HEK293 (cell line): ENCODE results near the gene RBCK1.

Experiments used
- GFI1B ChIP-seq: fragments of 450-650 bp; formaldehyde crosslinking; IDR thresholded peaks from 2 replicates; pipeline ENCODE4 v1.5.1; 2016; ENCODE audit warnings: missing biosample characterization, missing genetic modification characterization
- HOXD13 ChIP-seq: sonication (generic); formaldehyde crosslinking; IDR thresholded peaks from 2 replicates; pipeline ENCODE4 v1.8.0; 2022; ENCODE audit warnings: missing genetic modification reagents, borderline replicate concordance
- KLF1 ChIP-seq: fragments of 450-650 bp; formaldehyde crosslinking; IDR thresholded peaks from 2 replicates; pipeline ENCODE4 v1.5.1; 2016; ENCODE audit warnings: missing biosample characterization, missing genetic modification characterization
- PRDM1 ChIP-seq: fragments of 450-650 bp; formaldehyde crosslinking; IDR thresholded peaks from 2 replicates; pipeline ENCODE4; 2016; ENCODE audit warnings: missing biosample characterization, missing genetic modification characterization
- SCRT1 ChIP-seq: fragments of 450-650 bp; formaldehyde crosslinking; IDR thresholded peaks from 2 replicates; pipeline ENCODE4 v1.5.1; 2016; ENCODE audit warnings: missing biosample characterization, missing genetic modification characterization, borderline replicate concordance
- ZFP37 ChIP-seq: fragments of 450-650 bp; formaldehyde crosslinking; IDR thresholded peaks from 2 replicates; pipeline ENCODE4 v1.5.1; 2016; ENCODE audit warnings: missing biosample characterization, missing genetic modification characterization
- ZNF138 ChIP-seq: fragments of 450-650 bp; formaldehyde crosslinking; IDR thresholded peaks from 2 replicates; pipeline ENCODE4 v1.5.1; 2016; ENCODE audit warnings: missing biosample characterization, missing genetic modification characterization, borderline replicate concordance
- ZNF214 ChIP-seq: fragments of 450-650 bp; formaldehyde crosslinking; IDR thresholded peaks from 2 replicates; pipeline ENCODE4 v1.5.1; 2017; ENCODE audit warnings: missing biosample characterization, mild to moderate bottlenecking, missing genetic modification characterization, borderline replicate concordance
- ZNF24 ChIP-seq: fragments of 450-650 bp; formaldehyde crosslinking; IDR thresholded peaks from 2 replicates; pipeline ENCODE4 v1.5.1; 2016; ENCODE audit warnings: missing biosample characterization, missing genetic modification characterization
- ZNF266 ChIP-seq: fragments of 450-650 bp; formaldehyde crosslinking; IDR thresholded peaks from 2 replicates; pipeline ENCODE4 v1.5.1; 2016; ENCODE audit warnings: missing biosample characterization, missing genetic modification characterization, low read depth
- ZNF292 ChIP-seq: fragments of 450-650 bp; formaldehyde crosslinking; IDR thresholded peaks from 2 replicates; pipeline ENCODE4 v1.5.1; 2016; ENCODE audit warnings: low read depth, missing biosample characterization, missing genetic modification characterization, borderline replicate concordance
- ZNF391 ChIP-seq: fragments of 450-650 bp; formaldehyde crosslinking; IDR thresholded peaks from 2 replicates; pipeline ENCODE4 v1.5.1; 2016; ENCODE audit warnings: low read depth, missing biosample characterization, missing genetic modification characterization, borderline replicate concordance
- ZNF473 ChIP-seq: fragments of 450-650 bp; formaldehyde crosslinking; IDR thresholded peaks from 2 replicates; pipeline ENCODE4 v1.5.1; 2017; ENCODE audit warnings: missing biosample characterization, missing genetic modification characterization
- ZNF555 ChIP-seq: fragments of 450-650 bp; formaldehyde crosslinking; conservative IDR thresholded peaks from 2 replicates; pipeline ENCODE4 v1.5.1; 2017; ENCODE audit warnings: missing biosample characterization, mild to moderate bottlenecking, missing genetic modification characterization, inconsistent platforms
- ZNF621 ChIP-seq: fragments of 450-650 bp; formaldehyde crosslinking; IDR thresholded peaks from 2 replicates; pipeline ENCODE4 v1.5.1; 2017; ENCODE audit warnings: missing biosample characterization, missing genetic modification characterization
- ZNF658 ChIP-seq: fragments of 450-650 bp; formaldehyde crosslinking; IDR thresholded peaks from 2 replicates; pipeline ENCODE4; 2016; ENCODE audit warnings: missing biosample characterization, missing genetic modification characterization
- ZNF776 ChIP-seq: fragments of 450-650 bp; formaldehyde crosslinking; IDR thresholded peaks from 2 replicates; pipeline ENCODE4 v1.5.0; 2017; ENCODE audit warnings: missing biosample characterization, missing genetic modification characterization, borderline replicate concordance
- TF ChIP-seq, protein P1 (sequence below): fragments of 450-650 bp; formaldehyde crosslinking; IDR thresholded peaks from 2 replicates; pipeline ENCODE4 v1.5.1; 2016; ENCODE audit warnings: missing biosample characterization, missing genetic modification characterization
- TF ChIP-seq, protein P2 (sequence below): fragments of 450-650 bp; formaldehyde crosslinking; IDR thresholded peaks from 2 replicates; pipeline ENCODE4 v1.5.1; 2016; ENCODE audit warnings: missing biosample characterization, missing genetic modification characterization, borderline replicate concordance
- TF ChIP-seq, protein P3 (sequence below): fragments of 450-650 bp; formaldehyde crosslinking; IDR thresholded peaks from 2 replicates; pipeline ENCODE4 v1.5.1; 2017; ENCODE audit warnings: missing biosample characterization, missing genetic modification characterization
- TF ChIP-seq, protein P4 (sequence below): fragments of 450-650 bp; formaldehyde crosslinking; IDR thresholded peaks from 2 replicates; pipeline ENCODE4 v1.5.1; 2016; ENCODE audit warnings: missing biosample characterization, missing genetic modification characterization
- TF ChIP-seq, protein P5 (sequence below): fragments of 450-650 bp; formaldehyde crosslinking; IDR thresholded peaks from 2 replicates; pipeline ENCODE4 v1.5.1; 2016; ENCODE audit warnings: missing biosample characterization, missing genetic modification characterization
- TF ChIP-seq, protein P6 (sequence below): fragments of 450-650 bp; formaldehyde crosslinking; IDR thresholded peaks from 2 replicates; pipeline ENCODE4 v1.5.1; 2016; ENCODE audit warnings: missing biosample characterization, missing genetic modification characterization, borderline replicate concordance

Gene RBCK1

DNA sequence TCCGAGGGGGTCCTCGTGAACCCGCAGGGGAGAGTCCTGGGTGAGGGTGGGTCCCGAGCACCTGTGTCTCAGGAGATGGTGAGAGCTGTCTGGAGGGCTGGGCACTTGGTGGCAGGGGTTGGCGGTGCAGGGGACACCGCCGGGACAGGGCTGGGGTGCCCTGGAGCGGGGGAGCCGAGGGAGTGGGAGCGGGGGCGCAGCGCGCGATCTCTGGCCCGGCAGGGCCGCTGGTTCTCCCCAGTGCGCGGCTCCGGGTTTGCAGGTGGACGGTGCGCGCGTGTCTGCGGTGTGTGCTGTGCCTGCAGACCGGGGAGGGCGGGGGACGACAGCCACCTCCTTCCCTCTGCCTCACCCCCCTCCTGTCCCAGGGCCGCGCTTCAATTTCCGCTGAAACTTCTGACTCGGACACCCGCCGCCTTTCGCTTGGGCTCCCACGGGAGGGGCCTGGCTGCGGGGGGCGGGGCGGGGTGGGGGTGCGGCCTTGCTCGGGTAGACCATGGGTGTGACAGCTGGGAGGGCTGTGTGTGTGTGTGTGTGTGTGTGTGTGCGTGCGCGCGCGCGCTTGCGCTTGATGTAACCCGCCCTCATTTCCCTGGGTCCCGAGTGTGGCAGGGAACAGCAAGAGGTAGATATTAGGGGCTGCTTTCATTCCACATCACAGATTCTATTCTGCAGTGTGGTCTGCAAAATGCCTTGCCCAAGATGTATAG is 26.4 kb upstream of the RBCK1 start (continued):
- TF ChIP-seq, protein P1, sequence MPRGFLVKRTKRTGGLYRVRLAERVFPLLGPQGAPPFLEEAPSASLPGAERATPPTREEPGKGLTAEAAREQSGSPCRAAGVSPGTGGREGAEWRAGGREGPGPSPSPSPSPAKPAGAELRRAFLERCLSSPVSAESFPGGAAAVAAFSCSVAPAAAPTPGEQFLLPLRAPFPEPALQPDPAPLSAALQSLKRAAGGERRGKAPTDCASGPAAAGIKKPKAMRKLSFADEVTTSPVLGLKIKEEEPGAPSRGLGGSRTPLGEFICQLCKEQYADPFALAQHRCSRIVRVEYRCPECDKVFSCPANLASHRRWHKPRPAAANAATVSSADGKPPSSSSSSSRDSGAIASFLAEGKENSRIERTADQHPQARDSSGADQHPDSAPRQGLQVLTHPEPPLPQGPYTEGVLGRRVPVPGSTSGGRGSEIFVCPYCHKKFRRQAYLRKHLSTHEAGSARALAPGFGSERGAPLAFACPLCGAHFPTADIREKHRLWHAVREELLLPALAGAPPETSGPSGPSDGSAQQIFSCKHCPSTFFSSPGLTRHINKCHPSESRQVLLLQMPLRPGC (tag by site-specific recombination), result no peak
- no peak for TF ChIP-seq SCRT1 (tag by site-specific recombination)
- TF ChIP-seq ZNF138, result no peak
- TF ChIP-seq ZNF292 (tag by site-specific recombination), result no peak
- TF ChIP-seq KLF1 (tag by site-specific recombination), result peak; percentile 95
- no peak for TF ChIP-seq ZFP37 (tag by site-specific recombination)
- TF ChIP-seq, protein P2, sequence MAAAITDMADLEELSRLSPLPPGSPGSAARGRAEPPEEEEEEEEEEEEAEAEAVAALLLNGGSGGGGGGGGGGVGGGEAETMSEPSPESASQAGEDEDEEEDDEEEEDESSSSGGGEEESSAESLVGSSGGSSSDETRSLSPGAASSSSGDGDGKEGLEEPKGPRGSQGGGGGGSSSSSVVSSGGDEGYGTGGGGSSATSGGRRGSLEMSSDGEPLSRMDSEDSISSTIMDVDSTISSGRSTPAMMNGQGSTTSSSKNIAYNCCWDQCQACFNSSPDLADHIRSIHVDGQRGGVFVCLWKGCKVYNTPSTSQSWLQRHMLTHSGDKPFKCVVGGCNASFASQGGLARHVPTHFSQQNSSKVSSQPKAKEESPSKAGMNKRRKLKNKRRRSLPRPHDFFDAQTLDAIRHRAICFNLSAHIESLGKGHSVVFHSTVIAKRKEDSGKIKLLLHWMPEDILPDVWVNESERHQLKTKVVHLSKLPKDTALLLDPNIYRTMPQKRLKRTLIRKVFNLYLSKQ (tag by site-specific recombination), result no peak
- TF ChIP-seq, protein P3, sequence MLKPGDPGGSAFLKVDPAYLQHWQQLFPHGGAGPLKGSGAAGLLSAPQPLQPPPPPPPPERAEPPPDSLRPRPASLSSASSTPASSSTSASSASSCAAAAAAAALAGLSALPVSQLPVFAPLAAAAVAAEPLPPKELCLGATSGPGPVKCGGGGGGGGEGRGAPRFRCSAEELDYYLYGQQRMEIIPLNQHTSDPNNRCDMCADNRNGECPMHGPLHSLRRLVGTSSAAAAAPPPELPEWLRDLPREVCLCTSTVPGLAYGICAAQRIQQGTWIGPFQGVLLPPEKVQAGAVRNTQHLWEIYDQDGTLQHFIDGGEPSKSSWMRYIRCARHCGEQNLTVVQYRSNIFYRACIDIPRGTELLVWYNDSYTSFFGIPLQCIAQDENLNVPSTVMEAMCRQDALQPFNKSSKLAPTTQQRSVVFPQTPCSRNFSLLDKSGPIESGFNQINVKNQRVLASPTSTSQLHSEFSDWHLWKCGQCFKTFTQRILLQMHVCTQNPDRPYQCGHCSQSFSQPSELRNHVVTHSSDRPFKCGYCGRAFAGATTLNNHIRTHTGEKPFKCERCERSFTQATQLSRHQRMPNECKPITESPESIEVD (tag by site-specific recombination), result no peak
- TF ChIP-seq GFI1B, result no peak
- TF ChIP-seq HOXD13 (CRISPR knock-in tag), result no peak
- TF ChIP-seq, protein P4, sequence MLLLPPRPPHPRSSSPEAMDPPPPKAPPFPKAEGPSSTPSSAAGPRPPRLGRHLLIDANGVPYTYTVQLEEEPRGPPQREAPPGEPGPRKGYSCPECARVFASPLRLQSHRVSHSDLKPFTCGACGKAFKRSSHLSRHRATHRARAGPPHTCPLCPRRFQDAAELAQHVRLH, result no peak
- TF ChIP-seq, protein P5, sequence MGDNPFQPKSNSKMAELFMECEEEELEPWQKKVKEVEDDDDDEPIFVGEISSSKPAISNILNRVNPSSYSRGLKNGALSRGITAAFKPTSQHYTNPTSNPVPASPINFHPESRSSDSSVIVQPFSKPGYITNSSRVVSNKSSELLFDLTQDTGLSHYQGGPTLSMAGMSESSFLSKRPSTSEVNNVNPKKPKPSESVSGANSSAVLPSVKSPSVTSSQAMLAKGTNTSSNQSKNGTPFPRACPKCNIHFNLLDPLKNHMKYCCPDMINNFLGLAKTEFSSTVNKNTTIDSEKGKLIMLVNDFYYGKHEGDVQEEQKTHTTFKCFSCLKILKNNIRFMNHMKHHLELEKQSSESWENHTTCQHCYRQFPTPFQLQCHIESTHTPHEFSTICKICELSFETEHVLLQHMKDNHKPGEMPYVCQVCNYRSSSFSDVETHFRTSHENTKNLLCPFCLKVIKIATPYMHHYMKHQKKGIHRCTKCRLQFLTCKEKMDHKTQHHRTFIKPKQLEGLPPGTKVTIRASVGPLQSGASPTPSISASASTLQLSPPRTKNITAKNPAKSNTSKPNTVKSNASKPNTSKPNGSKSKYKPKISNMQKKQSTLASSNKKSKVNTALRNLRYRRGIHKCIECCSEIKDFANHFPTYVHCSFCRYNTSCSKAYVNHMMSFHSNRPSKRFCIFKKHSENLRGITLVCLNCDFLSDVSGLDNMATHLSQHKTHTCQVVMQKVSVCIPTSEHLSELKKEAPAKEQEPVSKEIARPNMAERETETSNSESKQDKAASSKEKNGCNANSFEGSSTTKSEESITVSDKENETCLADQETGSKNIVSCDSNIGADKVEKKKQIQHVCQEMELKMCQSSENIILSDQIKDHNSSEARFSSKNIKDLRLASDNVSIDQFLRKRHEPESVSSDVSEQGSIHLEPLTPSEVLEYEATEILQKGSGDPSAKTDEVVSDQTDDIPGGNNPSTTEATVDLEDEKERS (tag by site-specific recombination), result no peak
- no peak for TF ChIP-seq PRDM1 (tag by site-specific recombination)
- no peak for TF ChIP-seq ZNF621 (tag by site-specific recombination)
- TF ChIP-seq ZNF24 (tag by site-specific recombination), result no peak
- TF ChIP-seq ZNF214 (tag by site-specific recombination), result no peak
- no peak for TF ChIP-seq ZNF658
- no peak for TF ChIP-seq ZNF473
- TF ChIP-seq ZNF555 (tag by site-specific recombination), result no peak
- no peak for TF ChIP-seq ZNF391
- TF ChIP-seq ZNF776 (tag by site-specific recombination), result no peak
- TF ChIP-seq, protein P6, sequence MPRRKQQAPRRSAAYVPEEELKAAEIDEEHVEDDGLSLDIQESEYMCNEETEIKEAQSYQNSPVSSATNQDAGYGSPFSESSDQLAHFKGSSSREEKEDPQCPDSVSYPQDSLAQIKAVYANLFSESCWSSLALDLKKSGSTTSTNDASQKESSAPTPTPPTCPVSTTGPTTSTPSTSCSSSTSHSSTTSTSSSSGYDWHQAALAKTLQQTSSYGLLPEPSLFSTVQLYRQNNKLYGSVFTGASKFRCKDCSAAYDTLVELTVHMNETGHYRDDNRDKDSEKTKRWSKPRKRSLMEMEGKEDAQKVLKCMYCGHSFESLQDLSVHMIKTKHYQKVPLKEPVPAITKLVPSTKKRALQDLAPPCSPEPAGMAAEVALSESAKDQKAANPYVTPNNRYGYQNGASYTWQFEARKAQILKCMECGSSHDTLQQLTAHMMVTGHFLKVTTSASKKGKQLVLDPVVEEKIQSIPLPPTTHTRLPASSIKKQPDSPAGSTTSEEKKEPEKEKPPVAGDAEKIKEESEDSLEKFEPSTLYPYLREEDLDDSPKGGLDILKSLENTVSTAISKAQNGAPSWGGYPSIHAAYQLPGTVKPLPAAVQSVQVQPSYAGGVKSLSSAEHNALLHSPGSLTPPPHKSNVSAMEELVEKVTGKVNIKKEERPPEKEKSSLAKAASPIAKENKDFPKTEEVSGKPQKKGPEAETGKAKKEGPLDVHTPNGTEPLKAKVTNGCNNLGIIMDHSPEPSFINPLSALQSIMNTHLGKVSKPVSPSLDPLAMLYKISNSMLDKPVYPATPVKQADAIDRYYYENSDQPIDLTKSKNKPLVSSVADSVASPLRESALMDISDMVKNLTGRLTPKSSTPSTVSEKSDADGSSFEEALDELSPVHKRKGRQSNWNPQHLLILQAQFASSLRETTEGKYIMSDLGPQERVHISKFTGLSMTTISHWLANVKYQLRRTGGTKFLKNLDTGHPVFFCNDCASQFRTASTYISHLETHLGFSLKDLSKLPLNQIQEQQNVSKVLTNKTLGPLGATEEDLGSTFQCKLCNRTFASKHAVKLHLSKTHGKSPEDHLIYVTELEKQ (tag by site-specific recombination), result no peak
- TF ChIP-seq ZNF266 (tag by site-specific recombination), result no peak
